Measurements from ENCODE around the gene KLK13.

DNA sequence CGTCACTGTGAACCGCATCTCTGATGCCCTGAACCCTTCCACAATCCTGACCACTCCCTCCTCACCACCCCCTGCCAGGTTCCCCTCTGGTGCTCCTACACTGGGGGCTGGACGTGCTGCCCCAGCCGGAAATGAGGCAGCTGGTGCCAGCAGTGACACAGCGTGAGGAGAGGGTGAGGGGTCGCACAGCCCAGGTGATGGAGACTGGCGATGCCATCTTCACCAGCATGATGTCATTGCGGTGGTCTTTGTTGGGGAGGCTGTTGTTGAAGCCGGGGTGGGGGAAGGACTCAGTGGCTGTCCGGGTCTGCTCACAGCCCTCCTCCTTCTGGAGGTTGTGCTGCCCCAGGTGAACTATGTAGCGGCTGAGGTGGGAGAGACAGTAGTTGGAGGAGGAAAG, 40.9 kb downstream of the KLK13 start:
- TF ChIP-seq POLR2A (IDR thresholded peaks at IDR 0.05): no peak
- TF ChIP-seq, protein P1, sequence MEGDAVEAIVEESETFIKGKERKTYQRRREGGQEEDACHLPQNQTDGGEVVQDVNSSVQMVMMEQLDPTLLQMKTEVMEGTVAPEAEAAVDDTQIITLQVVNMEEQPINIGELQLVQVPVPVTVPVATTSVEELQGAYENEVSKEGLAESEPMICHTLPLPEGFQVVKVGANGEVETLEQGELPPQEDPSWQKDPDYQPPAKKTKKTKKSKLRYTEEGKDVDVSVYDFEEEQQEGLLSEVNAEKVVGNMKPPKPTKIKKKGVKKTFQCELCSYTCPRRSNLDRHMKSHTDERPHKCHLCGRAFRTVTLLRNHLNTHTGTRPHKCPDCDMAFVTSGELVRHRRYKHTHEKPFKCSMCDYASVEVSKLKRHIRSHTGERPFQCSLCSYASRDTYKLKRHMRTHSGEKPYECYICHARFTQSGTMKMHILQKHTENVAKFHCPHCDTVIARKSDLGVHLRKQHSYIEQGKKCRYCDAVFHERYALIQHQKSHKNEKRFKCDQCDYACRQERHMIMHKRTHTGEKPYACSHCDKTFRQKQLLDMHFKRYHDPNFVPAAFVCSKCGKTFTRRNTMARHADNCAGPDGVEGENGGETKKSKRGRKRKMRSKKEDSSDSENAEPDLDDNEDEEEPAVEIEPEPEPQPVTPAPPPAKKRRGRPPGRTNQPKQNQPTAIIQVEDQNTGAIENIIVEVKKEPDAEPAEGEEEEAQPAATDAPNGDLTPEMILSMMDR (IDR thresholded peaks at IDR 0.05): no peak

Measured in thyroid gland (tissue), 4 donors.